Caki2 (cell line): ENCODE measurements around the gene KIAA0825. TPM values are rescaled to one million over a fixed set of nuclear protein-coding genes. Genes with fewer than 3 reads are reported as not detected.
"Not testable (repeated sequence)": the region's sequence is repeated elsewhere in the genome, so short reads cannot be mapped to it uniquely, and the experiment has no call there.

Experiments used
- DNase-seq: peaks from one replicate; pipeline ENCODE4 v3.0.0-alpha.2; 2015; ENCODE audit warnings: low read depth
- in situ Hi-C: cut with HindIII; loops from 2 replicates; pipeline ENCODE4 v1.10.0; 2016; ENCODE audit warnings: low sequenced_read_pairs, low pct_unique_long_range_greater_than_20kb, mixed read lengths
- total RNA-seq: library from RNA; depleted of rRNA; stranded (reverse); fragments of >200 nt; shearing (Covaris generic); gene quantifications from 2 replicates; pipeline ENCODE4 v1.2.3, GENCODE V29; 2014; ENCODE audit warnings: low replicate concordance

Gene KIAA0825
- total RNA-seq, 1 experiment from 2014 or later: 0.07 TPM

- in situ Hi-C loops: no loop called here
- DNase-seq: no peak
Measured at GRCh38 chr5:94184870-94185269, 433.5 kb downstream of the KIAA0825 start.

- no peak for DNase-seq
- in situ Hi-C loops: no loop called here
Measured at GRCh38 chr5:94181895-94182294, 436.5 kb downstream of the KIAA0825 start.

- DNase-seq: no peak
- in situ Hi-C loops: no loop called here
Measured at GRCh38 chr5:94180761-94181160, 437.6 kb downstream of the KIAA0825 start.

- in situ Hi-C loops: no loop called here
- DNase-seq: no peak
Measured at GRCh38 chr5:94175912-94176311, 442.5 kb downstream of the KIAA0825 start.

- DNase-seq: no peak
- in situ Hi-C loops: no loop called here
Measured at GRCh38 chr5:94174748-94175411, 443.5 kb downstream of the KIAA0825 start.

- no peak for DNase-seq
- in situ Hi-C loops: no loop called here
Measured at GRCh38 chr5:94173100-94173499, 445.3 kb downstream of the KIAA0825 start.

GRCh38 chr5:94171070-94171469 lies 447.3 kb downstream of the KIAA0825 start:
- in situ Hi-C loops, DNase-seq: not testable (repeated sequence)

GRCh38 chr5:94170158-94170557 lies 448.2 kb downstream of the KIAA0825 start:
- DNase-seq, in situ Hi-C loops: not testable (repeated sequence)

GRCh38 chr5:94168151-94168550 lies 450.3 kb downstream of the KIAA0825 start:
- in situ Hi-C loops: no loop called here
- no peak for DNase-seq

GRCh38 chr5:94161801-94162200 lies 456.6 kb downstream of the KIAA0825 start:
- DNase-seq: no peak
- in situ Hi-C loops: no loop called here

GRCh38 chr5:94159144-94159543 lies 459.3 kb downstream of the KIAA0825 start:
- DNase-seq: no peak
- in situ Hi-C loops: no loop called here

GRCh38 chr5:94157704-94158539 lies 460.5 kb downstream of the KIAA0825 start:
- in situ Hi-C loops: no loop called here

GRCh38 chr5:94154672-94155071 lies 463.7 kb downstream of the KIAA0825 start:
- in situ Hi-C loops: no loop called here
- no peak for DNase-seq

More at GRCh38 chr5:94157704-94158539, 460.5 kb downstream of the KIAA0825 start:
- DNase-seq: no peak

GRCh38 chr5:94153736-94154450 lies 464.5 kb downstream of the KIAA0825 start:
- in situ Hi-C loops: no loop called here
- peak; percentile 6 for DNase-seq

- in situ Hi-C loops: not testable (repeated sequence)
Measured at GRCh38 chr5:94143621-94144020, 474.8 kb downstream of the KIAA0825 start.

GRCh38 chr5:94140300-94140699 lies 478.1 kb downstream of the KIAA0825 start:
- in situ Hi-C loops: no loop called here
- DNase-seq: no peak

More at GRCh38 chr5:94143621-94144020, 474.8 kb downstream of the KIAA0825 start:
- not testable (repeated sequence) for DNase-seq

GRCh38 chr5:94130077-94130476 lies 488.3 kb downstream of the KIAA0825 start:
- no peak for DNase-seq
- in situ Hi-C loops: no loop called here

- in situ Hi-C loops: no loop called here
- DNase-seq: no peak
Measured at GRCh38 chr5:94125107-94125506, 493.3 kb downstream of the KIAA0825 start.

- in situ Hi-C loops, DNase-seq: not testable (repeated sequence)
Measured at GRCh38 chr5:94116317-94116716, 502.1 kb downstream of the KIAA0825 start.
